ENCODE data around the gene ROR2.
"Not testable (repeated sequence)": the region's sequence is repeated elsewhere in the genome, so short reads cannot be mapped to it uniquely, and the experiment has no call there.

ROR2 gene

GRCh38 chr9:91802391-91802790 is 147.6 kb downstream of the ROR2 start:
- DNase-seq (ENCODE audit: low read depth in 3 of 3, low spot score in 1 of 3): no peak

- DNase-seq (ENCODE audit: low read depth in 3 of 3, low spot score in 1 of 3): no peak
Observed at GRCh38 chr9:91800473-91801030, 149.5 kb downstream of the ROR2 start.

- DNase-seq (ENCODE audit: low read depth in 3 of 3, low spot score in 1 of 3): no peak
Observed at GRCh38 chr9:91799113-91799744, 150.8 kb downstream of the ROR2 start.

- DNase-seq (ENCODE audit: low read depth in 3 of 3, low spot score in 1 of 3): peak in 1 of 3 donors; percentile 7
Observed at GRCh38 chr9:91798273-91799112, 151.5 kb downstream of the ROR2 start.

- not testable (repeated sequence) for DNase-seq (ENCODE audit: low read depth in 3 of 3, low spot score in 1 of 3)
Observed at GRCh38 chr9:91797517-91797916, 152.5 kb downstream of the ROR2 start.

GRCh38 chr9:91796516-91796915 is 153.5 kb downstream of the ROR2 start:
- not testable (repeated sequence) for DNase-seq (ENCODE audit: low read depth in 3 of 3, low spot score in 1 of 3)

GRCh38 chr9:91795598-91796241 is 154.3 kb downstream of the ROR2 start:
- no peak for DNase-seq (ENCODE audit: low read depth in 3 of 3, low spot score in 1 of 3)

- not testable (repeated sequence) for DNase-seq (ENCODE audit: low read depth in 3 of 3, low spot score in 1 of 3)
Observed at GRCh38 chr9:91793371-91793770, 156.7 kb downstream of the ROR2 start.

- DNase-seq (ENCODE audit: low read depth in 3 of 3, low spot score in 1 of 3): no peak
Observed at GRCh38 chr9:91790917-91791316, 159.1 kb downstream of the ROR2 start.

- DNase-seq (ENCODE audit: low read depth in 3 of 3, low spot score in 1 of 3): no peak
Observed at GRCh38 chr9:91789941-91790340, 160.1 kb downstream of the ROR2 start.

- no peak for DNase-seq (ENCODE audit: low read depth in 3 of 3, low spot score in 1 of 3)
Observed at GRCh38 chr9:91787931-91788330, 162.1 kb downstream of the ROR2 start.

GRCh38 chr9:91786132-91786896 is 163.7 kb downstream of the ROR2 start:
- DNase-seq (ENCODE audit: low read depth in 3 of 3, low spot score in 1 of 3): no peak

GRCh38 chr9:91785447-91785842 is 164.6 kb downstream of the ROR2 start:
- DNase-seq (ENCODE audit: low read depth in 3 of 3, low spot score in 1 of 3): no peak

- no peak for DNase-seq (ENCODE audit: low read depth in 3 of 3, low spot score in 1 of 3)
Observed at GRCh38 chr9:91784673-91785446, 165.2 kb downstream of the ROR2 start.

- no peak for DNase-seq (ENCODE audit: low read depth in 3 of 3, low spot score in 1 of 3)
Observed at GRCh38 chr9:91783876-91784672, 166.0 kb downstream of the ROR2 start.

- DNase-seq (ENCODE audit: low read depth in 3 of 3, low spot score in 1 of 3): no peak
Observed at GRCh38 chr9:91783411-91783810, 166.6 kb downstream of the ROR2 start.

GRCh38 chr9:91782708-91783214 is 167.3 kb downstream of the ROR2 start:
- no peak for DNase-seq (ENCODE audit: low read depth in 3 of 3, low spot score in 1 of 3)

- no peak for DNase-seq (ENCODE audit: low read depth in 3 of 3, low spot score in 1 of 3)
Observed at GRCh38 chr9:91781906-91782305, 168.1 kb downstream of the ROR2 start.

GRCh38 chr9:91781116-91781515 is 168.9 kb downstream of the ROR2 start:
- DNase-seq (ENCODE audit: low read depth in 3 of 3, low spot score in 1 of 3): no peak

Data from stimulated activated CD4-positive, alpha-beta T cell treated with anti-CD3 and anti-CD28 coated beads, TNF-alpha, amount 100 ng/mL, for 1 hour (primary cell).